Lower leg skin (tissue), 3 donors: ENCODE results near the gene HEPACAM.

Source experiments
- CTCF ChIP-seq, 3 donors: fragments of 450-650 bp; IDR thresholded peaks; one replicate each; pipeline ENCODE4 v1.5.1; 2016; ENCODE audit warnings: antibody characterized with exemption in 3 of 3, mild to moderate bottlenecking in 3 of 3, moderate library complexity in 2 of 3
- POLR2A ChIP-seq, 2 donors: fragments of 450-650 bp; IDR thresholded peaks; one replicate each; pipeline ENCODE4 v1.6.1; 2016 to 2017; ENCODE audit warnings: antibody characterized with exemption in 2 of 2, mild to moderate bottlenecking in 1 of 2, moderate library complexity in 1 of 2

- TF ChIP-seq POLR2A (IDR thresholded peaks at IDR 0.05) (no peak), CTCF (IDR thresholded peaks at IDR 0.05) (no peak)
Measured at GRCh38 chr11:124886476-124886875, 49.4 kb downstream of the HEPACAM start.
